H1 (cell line): ENCODE results near the gene AGTR1. TPM values are rescaled to one million over a fixed set of nuclear protein-coding genes. Genes with fewer than 3 reads are reported as not detected.

Experiments
- BACH1 ChIP-seq: IDR thresholded peaks from 2 replicates; pipeline ENCODE4 v1.6.1; 2012; ENCODE audit warnings: low read length, improper control_type of control experiment
- GTF2F1 ChIP-seq: IDR thresholded peaks from 2 replicates; pipeline ENCODE4 v1.6.1; 2012; ENCODE audit warnings: low read depth, low read length, improper control_type of control experiment, borderline replicate concordance
- JUND ChIP-seq: IDR thresholded peaks from 2 replicates; pipeline ENCODE4 v1.6.1; 2011; ENCODE audit warnings: mild to moderate bottlenecking, improper control_type of control experiment, low read length
- RXRA ChIP-seq: IDR thresholded peaks from 2 replicates; pipeline ENCODE4 v1.6.1; 2011; ENCODE audit warnings: low read depth, mild to moderate bottlenecking, low read length, moderate library complexity; ENCODE audit not compliant: insufficient read depth
- SAP30 ChIP-seq: fragments of 300-600 bp; sonication (generic); IDR thresholded peaks from 2 replicates; pipeline ENCODE4 v1.7.1; 2012; ENCODE audit warnings: low read length, moderate library complexity, mild to moderate bottlenecking, inconsistent platforms; ENCODE audit not compliant: insufficient read depth, insufficient replicate concordance
- polyA plus RNA-seq, 7 experiments: library from polyadenylated mRNA; depleted of rRNA in 3 of 7; stranded (reverse) in 5 of 7; unstranded in 2 of 7; fragments of >200 nt in 5 of 7; fragments of 200-250 nt in 2 of 7; gene quantifications; 1 replicate in 5 of 7; 2 replicates in 1 of 7; 4 replicates in 1 of 7; pipeline versions ENCODE4 v1.2.1 to v1.2.3, GENCODE V29; 2011 to 2013; ENCODE audit warnings: missing spikeins in 2 of 7, mixed read lengths in 2 of 7
- total RNA-seq: library from RNA; stranded (reverse); fragmentation: NEBNext Ultra II Directional; extraction: Animal tissue kit (Norgen Biotek cat#: 25700); gene quantifications from 2 replicates; pipeline ENCODE4 v1.2.1, GENCODE V29; 2021
- TF ChIP-seq, protein P1 (sequence below): IDR thresholded peaks from 2 replicates; pipeline ENCODE4 v1.6.1; 2012; ENCODE audit warnings: inconsistent platforms

Gene AGTR1
- total and polyA plus RNA-seq, 2 of the 8 experiments (the other 6 are each of a cell fraction or from before 2014, with no cell fraction given): 0.03 TPM; not detected in 1

- TF ChIP-seq SAP30 (no peak), GTF2F1 (no peak), JUND (no peak), BACH1 (no peak), RXRA (no peak)
- TF ChIP-seq, protein P1, sequence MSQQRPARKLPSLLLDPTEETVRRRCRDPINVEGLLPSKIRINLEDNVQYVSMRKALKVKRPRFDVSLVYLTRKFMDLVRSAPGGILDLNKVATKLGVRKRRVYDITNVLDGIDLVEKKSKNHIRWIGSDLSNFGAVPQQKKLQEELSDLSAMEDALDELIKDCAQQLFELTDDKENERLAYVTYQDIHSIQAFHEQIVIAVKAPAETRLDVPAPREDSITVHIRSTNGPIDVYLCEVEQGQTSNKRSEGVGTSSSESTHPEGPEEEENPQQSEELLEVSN: no peak
Measured at GRCh38 chr3:148717885-148718561, 20.3 kb downstream of the AGTR1 start (continued).
